ENCODE data around the gene KAT7. TPM values are rescaled to one million over a fixed set of nuclear protein-coding genes. Genes with fewer than 3 reads are reported as not detected.
A peak's percentile ranks its signal among the peaks of the same experiment; 100 is the strongest.

KAT7 gene
- polyA plus RNA-seq, 3 donors = 17.5 to 28.1 (median 18.1) TPM

DNA sequence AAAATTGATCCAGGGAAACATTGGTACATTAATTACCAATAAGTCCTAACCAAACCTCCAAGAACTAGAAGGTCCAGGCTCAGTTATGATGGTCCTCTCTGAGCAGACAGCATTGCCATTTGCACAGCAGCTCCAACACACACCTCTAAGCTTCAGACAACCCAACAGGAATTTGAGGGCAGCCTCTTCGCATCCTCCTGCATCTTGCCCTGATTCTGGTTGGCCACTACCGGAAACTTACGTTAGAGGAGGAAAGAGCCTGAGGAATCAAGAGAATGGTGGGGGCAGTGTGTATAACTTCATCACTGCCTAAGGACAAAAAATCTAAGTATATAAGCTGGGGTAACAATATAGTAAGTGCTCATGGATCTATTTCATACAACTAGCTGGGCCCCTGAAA lies 40.3 kb upstream of the KAT7 start:
- no peaks in the 10 kb centered on the region for H3K27me3 ChIP-seq (ENCODE audit: control insufficient read depth in 2 of 2, insufficient read depth in 2 of 2, low read length in 2 of 2)
- TF ChIP-seq, protein P1, sequence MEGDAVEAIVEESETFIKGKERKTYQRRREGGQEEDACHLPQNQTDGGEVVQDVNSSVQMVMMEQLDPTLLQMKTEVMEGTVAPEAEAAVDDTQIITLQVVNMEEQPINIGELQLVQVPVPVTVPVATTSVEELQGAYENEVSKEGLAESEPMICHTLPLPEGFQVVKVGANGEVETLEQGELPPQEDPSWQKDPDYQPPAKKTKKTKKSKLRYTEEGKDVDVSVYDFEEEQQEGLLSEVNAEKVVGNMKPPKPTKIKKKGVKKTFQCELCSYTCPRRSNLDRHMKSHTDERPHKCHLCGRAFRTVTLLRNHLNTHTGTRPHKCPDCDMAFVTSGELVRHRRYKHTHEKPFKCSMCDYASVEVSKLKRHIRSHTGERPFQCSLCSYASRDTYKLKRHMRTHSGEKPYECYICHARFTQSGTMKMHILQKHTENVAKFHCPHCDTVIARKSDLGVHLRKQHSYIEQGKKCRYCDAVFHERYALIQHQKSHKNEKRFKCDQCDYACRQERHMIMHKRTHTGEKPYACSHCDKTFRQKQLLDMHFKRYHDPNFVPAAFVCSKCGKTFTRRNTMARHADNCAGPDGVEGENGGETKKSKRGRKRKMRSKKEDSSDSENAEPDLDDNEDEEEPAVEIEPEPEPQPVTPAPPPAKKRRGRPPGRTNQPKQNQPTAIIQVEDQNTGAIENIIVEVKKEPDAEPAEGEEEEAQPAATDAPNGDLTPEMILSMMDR (IDR thresholded peaks at IDR 0.05) = no peak
- DNase-seq = no peak
- no peak overlapping the region for H3K9ac ChIP-seq (ENCODE audit: insufficient read depth, low read length, poor library complexity, severe bottlenecking)
- peaks cover 0 to 2% (median 0%) of the 10 kb centered on the region in 7 donors for H3K9me3 Mint-ChIP-seq
- H3K27ac ChIP-seq (ENCODE audit: low read depth in 1 of 2, low read length in 2 of 2) = peak overlapping the region in 1 of 2 donors; percentile 61
- peaks cover 46 to 55% of the 10 kb centered on the region in 2 donors for H3K4me1 ChIP-seq (ENCODE audit: control insufficient read depth in 1 of 2, insufficient read depth in 2 of 2, low read length in 2 of 2)
- peaks cover 12 to 25% of the 10 kb centered on the region in 2 donors for H3K36me3 Mint-ChIP-seq
- H2AFZ ChIP-seq (ENCODE audit: insufficient read depth, low read depth, low read length, poor library complexity, severe bottlenecking) = no peak overlapping the region
- H3K36me3 ChIP-seq (replicated peaks in 1 of 2; ENCODE audit: control insufficient read depth in 1 of 2, insufficient read depth in 2 of 2, low read length in 2 of 2) = peaks cover 2 to 13% of the 10 kb centered on the region in 2 donors
- peaks cover 100% of the 10 kb centered on the region for H3K79me2 ChIP-seq (ENCODE audit: insufficient read depth, low read length)
- no peak overlapping the region for H3K4me3 Mint-ChIP-seq
- H3K4me3 ChIP-seq (replicated peaks in 1 of 3; ENCODE audit: low read depth in 2 of 3, low read length in 3 of 3) = no peak overlapping the region
- no CpG with 5 or more reads among the region's 3 CpGs for WGBS (ENCODE audit: insufficient coverage)
- H3K27ac Mint-ChIP-seq = peak overlapping the region in 3 of 7 donors; percentile 33 to 71 (median 36)
- H3K9me3 ChIP-seq (replicated peaks in 1 of 2; ENCODE audit: control insufficient read depth in 1 of 2, insufficient read depth in 1 of 2, low read length in 2 of 2) = no peaks in the 10 kb centered on the region
- intact Hi-C loops (cut with micrococcal nuclease) = no loop called here
- peaks cover 59% of the 10 kb centered on the region for H3K4me1 Mint-ChIP-seq
- no peaks in the 10 kb centered on the region for H3K27me3 Mint-ChIP-seq (ENCODE audit: low read depth in 3 of 3)
- H4K20me1 ChIP-seq (ENCODE audit: insufficient read depth, low read length) = peaks cover 10% of the 10 kb centered on the region
- no peak overlapping the region for H3K4me2 ChIP-seq (replicated peaks; ENCODE audit: extremely low read depth, low read length, poor library complexity, severe bottlenecking)

DNA sequence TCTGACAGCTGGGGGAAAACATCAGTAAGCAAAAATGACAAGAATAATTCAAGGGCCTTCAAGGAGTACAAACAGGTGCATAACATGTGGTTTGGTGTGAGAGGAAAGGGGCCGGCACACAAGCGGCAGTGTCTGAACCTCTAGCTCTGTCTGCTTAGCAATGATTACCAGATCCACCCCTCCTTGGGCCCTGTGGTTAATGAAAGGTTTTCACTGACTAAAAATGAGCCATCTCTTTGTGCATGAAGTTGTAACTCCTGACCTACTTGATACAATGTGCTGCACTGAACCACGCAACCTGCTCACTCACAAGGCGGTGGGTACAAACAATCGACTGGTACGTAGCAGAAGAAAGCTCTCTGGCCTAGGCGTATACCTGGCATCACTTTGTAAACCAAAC lies 39.7 kb upstream of the KAT7 start:
- Histone ChIP-seq H3K36me3 (replicated peaks in 1 of 2; ENCODE audit: control insufficient read depth in 1 of 2, insufficient read depth in 2 of 2, low read length in 2 of 2) (peaks cover 2 to 13% of the 10 kb centered on the region in 2 donors), H3K9ac (ENCODE audit: insufficient read depth, low read length, poor library complexity, severe bottlenecking) (no peak overlapping the region), H3K27ac (ENCODE audit: low read depth in 1 of 2, low read length in 2 of 2) (peak overlapping the region in 1 of 2 donors; percentile 28), H3K79me2 (ENCODE audit: insufficient read depth, low read length) (peaks cover 100% of the 10 kb centered on the region), H3K4me3 (replicated peaks in 1 of 3; ENCODE audit: low read depth in 2 of 3, low read length in 3 of 3) (no peak overlapping the region), H3K4me2 (replicated peaks; ENCODE audit: extremely low read depth, low read length, poor library complexity, severe bottlenecking) (no peak overlapping the region), H4K20me1 (ENCODE audit: insufficient read depth, low read length) (peaks cover 16% of the 10 kb centered on the region), H3K9me3 (replicated peaks in 1 of 2; ENCODE audit: control insufficient read depth in 1 of 2, insufficient read depth in 1 of 2, low read length in 2 of 2) (no peaks in the 10 kb centered on the region), H2AFZ (ENCODE audit: insufficient read depth, low read depth, low read length, poor library complexity, severe bottlenecking) (no peak overlapping the region), H3K27me3 (ENCODE audit: control insufficient read depth in 2 of 2, insufficient read depth in 2 of 2, low read length in 2 of 2) (no peaks in the 10 kb centered on the region), H3K4me1 (ENCODE audit: control insufficient read depth in 1 of 2, insufficient read depth in 2 of 2, low read length in 2 of 2) (peaks cover 41 to 50% of the 10 kb centered on the region in 2 donors)
- Mint-ChIP-seq H3K27ac (peak overlapping the region in 2 of 7 donors; percentile 54 to 71), H3K27me3 (ENCODE audit: low read depth in 3 of 3) (no peaks in the 10 kb centered on the region), H3K9me3 (peaks cover 0 to 2% (median 0%) of the 10 kb centered on the region in 7 donors), H3K4me1 (peaks cover 60% of the 10 kb centered on the region), H3K36me3 (peaks cover 12 to 28% of the 10 kb centered on the region in 2 donors), H3K4me3 (no peak overlapping the region)
- TF ChIP-seq, protein P1 (IDR thresholded peaks at IDR 0.05) = no peak
- intact Hi-C loops (cut with micrococcal nuclease) = no loop called here
- no CpG with 5 or more reads among the region's 7 CpGs for WGBS (ENCODE audit: insufficient coverage)
- DNase-seq = no peak

Measured in CD14-positive monocyte (primary cell).